Aorta (tissue), 5 donors: ENCODE results near the gene SAMD4A. TPM values are rescaled to one million over a fixed set of nuclear protein-coding genes. Genes with fewer than 3 reads are reported as not detected.

Experiments used
- ATAC-seq: fragments of 200-7000 bp; cut with Tn5 transposase; one replicate; pipeline ENCODE4 v1.9.1; 2022; ENCODE audit warnings: moderate library complexity; ENCODE audit not compliant: low FRiP score
- DNase-seq, 2 donors: peaks; one replicate each; pipeline ENCODE4 v3.0.0-alpha.2; 2020
- H3K27ac ChIP-seq, 2 donors: one replicate each; pipeline ENCODE4 v1.5.1; 2013; ENCODE audit warnings: low read length in 2 of 2, mild to moderate bottlenecking in 2 of 2, moderate library complexity in 2 of 2, control low read depth in 1 of 2, inconsistent platforms in 1 of 2, low read depth in 1 of 2
- H3K27me3 ChIP-seq, 2 donors: one replicate each; pipeline ENCODE4 v1.6.1; 2013; ENCODE audit warnings: control low read depth in 1 of 2, low read length in 1 of 2, mild to moderate bottlenecking in 1 of 2, moderate library complexity in 1 of 2; ENCODE audit not compliant: insufficient read depth in 2 of 2, control insufficient read depth in 1 of 2
- H3K36me3 ChIP-seq, 2 donors: one replicate each; pipeline ENCODE4 v1.6.1; 2013; ENCODE audit warnings: control low read depth in 1 of 2, low read length in 1 of 2, mild to moderate bottlenecking in 1 of 2; ENCODE audit not compliant: insufficient read depth in 2 of 2, control insufficient read depth in 1 of 2
- H3K4me1 ChIP-seq, 2 donors: one replicate each; pipeline ENCODE4 v1.6.1; 2013; ENCODE audit warnings: low read length in 2 of 2, control low read depth in 1 of 2, mild to moderate bottlenecking in 1 of 2, moderate library complexity in 1 of 2; ENCODE audit not compliant: insufficient read depth in 2 of 2, control insufficient read depth in 1 of 2
- H3K4me3 ChIP-seq, 2 donors: one replicate each; pipeline ENCODE4 v1.5.1; 2013; ENCODE audit warnings: low read length in 2 of 2, control low read depth in 1 of 2, mild to moderate bottlenecking in 1 of 2
- H3K9me3 ChIP-seq: one replicate; pipeline ENCODE4 v1.6.1; 2013; ENCODE audit warnings: mild to moderate bottlenecking, low read length; ENCODE audit not compliant: control insufficient read depth
- WGBS, 2 donors: extraction: QIAGEN DNeasy Blood & Tissue Kit; methylation state at CpG; one replicate each; pipeline ENCODE4 v1.1.7; 2013; 5-methylcytosine and 5-hydroxymethylcytosine counted together
- intact Hi-C, 2 donors: fragments of 100-400 bp; cut with DNase I; formaldehyde crosslinking; loops; one replicate each; pipeline versions ENCODE4 v1.14.2 to v1.15.0; 2022
- polyA plus RNA-seq, 2 donors: library from polyadenylated mRNA; stranded (reverse); fragments of 200-250 nt; gene quantifications; one replicate each; pipeline ENCODE4 v1.2.3, GENCODE V29; 2013
- total RNA-seq, 2 donors: library from RNA; stranded (reverse); fragmentation: NEBNext Ultra II Directional; extraction: Animal tissue kit (Norgen Biotek cat#: 25700); gene quantifications; one replicate each; pipeline ENCODE4 v1.2.1, GENCODE V29; 2021
- donor health status: healthy with polysubstance abuse.
- donor health status: Bipolar disorder and iron deficiency.
- donor health status: DM: no; HTN: no; CAD: no.
- donor health status: DM: no; HTN: no; CAD: no.
- donor health status: DM: yes; HTN: yes; CAD: no.

SAMD4A gene
- total and polyA plus RNA-seq, 4 donors, result 18.8 to 386 (median 102) TPM

DNA sequence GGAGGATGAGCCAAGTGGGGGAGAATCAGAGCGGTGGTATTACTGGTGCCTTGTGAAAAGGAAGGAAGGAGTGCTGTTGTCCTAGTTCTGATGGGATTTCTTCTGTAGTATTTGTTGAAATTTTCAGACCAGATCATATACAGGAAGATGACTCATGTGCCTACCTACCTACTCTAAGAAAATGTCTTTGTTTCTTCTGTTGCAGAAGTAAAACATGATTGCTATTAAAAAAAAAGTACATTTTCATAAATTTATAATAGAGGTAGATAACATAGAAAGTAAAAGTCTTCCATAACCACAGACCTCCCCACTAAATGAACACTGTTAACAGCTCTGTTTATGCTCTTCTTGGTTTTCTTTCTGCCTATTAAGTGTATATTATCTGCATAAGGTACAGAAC is 26.9 kb downstream of the SAMD4A start:
- intact Hi-C loops, result no loop called here
- H3K36me3 ChIP-seq, result no peaks in the 10 kb centered on the region
- 67 to 78% methylated on average over 1 of the region's 1 CpG for WGBS, 2 donors
- H3K4me3 ChIP-seq, result no peak overlapping the region
- H3K4me1 ChIP-seq, result peaks cover 2 to 17% of the 10 kb centered on the region in 2 donors
- DNase-seq, result no peak
- H3K27me3 ChIP-seq, result no peaks in the 10 kb centered on the region
- no peak overlapping the region for H3K27ac ChIP-seq
- no peak for ATAC-seq
- no peaks in the 10 kb centered on the region for H3K9me3 ChIP-seq

GRCh38 chr14:54594537-54594936 is 27.6 kb downstream of the SAMD4A start:
- Histone ChIP-seq H3K9me3 (no peaks in the 10 kb centered on the region), H3K36me3 (no peaks in the 10 kb centered on the region), H3K27ac (no peak overlapping the region), H3K4me3 (no peak overlapping the region), H3K4me1 (peaks cover 2 to 20% of the 10 kb centered on the region in 2 donors), H3K27me3 (no peaks in the 10 kb centered on the region)
- no peak for DNase-seq
- ATAC-seq, result no peak
- WGBS, 2 donors, result 16 to 28% methylated on average over 1 of the region's 1 CpG
- intact Hi-C loops, result no loop called here

DNA sequence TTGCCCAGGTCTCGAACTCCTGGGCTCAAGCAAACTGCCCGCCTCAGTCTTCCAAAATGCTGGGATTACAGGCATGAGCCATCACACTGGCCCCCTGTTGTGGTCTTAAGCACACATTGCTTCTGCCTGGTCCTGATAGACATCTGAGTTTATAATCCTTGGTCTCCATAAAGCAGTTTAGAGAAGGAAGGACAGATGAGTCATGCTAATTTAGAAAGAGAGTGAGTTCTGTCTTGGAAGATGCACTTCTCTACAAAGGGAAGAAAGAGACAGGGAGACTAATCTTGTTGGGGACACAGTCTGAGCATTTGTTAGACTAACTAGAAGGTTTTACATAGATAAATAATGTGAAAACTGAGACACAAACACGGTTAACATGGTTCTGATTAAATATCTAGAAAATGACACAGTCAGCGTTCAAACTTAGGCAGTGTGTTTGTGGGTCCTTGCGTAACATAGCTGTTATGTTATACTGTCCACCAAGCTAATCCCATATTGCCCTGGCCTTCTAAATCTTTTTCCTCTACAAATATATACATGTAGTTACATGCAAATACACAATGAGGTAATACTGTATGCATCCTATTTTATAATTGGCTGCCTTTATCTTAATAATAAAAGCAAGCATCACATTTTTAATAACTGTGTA is 31.0 kb downstream of the SAMD4A start:
- H3K4me1 ChIP-seq, result peaks cover 2 to 16% of the 10 kb centered on the region in 2 donors
- no peak for DNase-seq
- 88% methylated on average over 5 of the region's 5 CpGs for WGBS, 2 donors
- no peaks in the 10 kb centered on the region for H3K36me3 ChIP-seq
- intact Hi-C loops, result no loop called here
- H3K9me3 ChIP-seq, result no peaks in the 10 kb centered on the region
- no peaks in the 10 kb centered on the region for H3K27me3 ChIP-seq
- no peak overlapping the region for H3K27ac ChIP-seq
- ATAC-seq, result no peak
- no peak overlapping the region for H3K4me3 ChIP-seq

GRCh38 chr14:54599966-54600716 is 33.2 kb downstream of the SAMD4A start:
- no peak for ATAC-seq
- WGBS, 2 donors, result 0 to 8% methylated on average over 1 of the region's 1 CpG
- no peaks in the 10 kb centered on the region for H3K27me3 ChIP-seq

GRCh38 chr14:54600717-54601109 is 33.8 kb downstream of the SAMD4A start:
- Histone ChIP-seq H3K27ac (no peak overlapping the region), H3K4me1 (peaks cover 2 to 10% of the 10 kb centered on the region in 2 donors), H3K4me3 (no peak overlapping the region), H3K36me3 (no peaks in the 10 kb centered on the region), H3K27me3 (no peaks in the 10 kb centered on the region), H3K9me3 (no peaks in the 10 kb centered on the region)
- WGBS, 2 donors, result 85 to 93% methylated on average over 3 of the region's 3 CpGs
- intact Hi-C loops, result no loop called here
- DNase-seq (no peak), ATAC-seq (no peak)

More at GRCh38 chr14:54599966-54600716, 33.2 kb downstream of the SAMD4A start:
- Histone ChIP-seq H3K4me3 (no peak overlapping the region), H3K9me3 (no peaks in the 10 kb centered on the region), H3K27ac (no peak overlapping the region), H3K36me3 (no peaks in the 10 kb centered on the region), H3K4me1 (peaks cover 2 to 12% of the 10 kb centered on the region in 2 donors)
- intact Hi-C loops, result no loop called here
- no peak for DNase-seq

DNA sequence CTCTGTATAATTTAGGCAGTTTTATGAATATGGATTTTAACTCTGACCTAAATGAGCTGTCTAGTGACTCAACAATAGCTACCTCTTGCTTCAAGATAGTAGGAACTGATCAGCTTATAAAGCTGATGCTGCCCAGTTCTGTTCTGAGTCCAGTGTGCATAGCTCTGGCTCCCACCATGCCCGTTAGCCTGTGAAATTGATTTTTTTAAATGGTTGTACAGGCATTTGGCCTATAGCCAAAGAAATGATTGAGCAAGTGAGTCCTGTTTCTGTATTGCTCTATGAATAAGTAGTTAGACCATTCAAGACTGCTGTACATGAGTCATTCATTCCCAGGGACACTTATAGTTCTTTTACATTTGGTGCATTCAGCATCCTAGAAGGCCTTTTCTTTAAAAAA is 36.4 kb downstream of the SAMD4A start:
- no peaks in the 10 kb centered on the region for H3K27me3 ChIP-seq
- H3K4me1 ChIP-seq, result peaks cover 4 to 14% of the 10 kb centered on the region in 2 donors
- no peak overlapping the region for H3K27ac ChIP-seq
- intact Hi-C loops, result no loop called here
- DNase-seq (no peak), ATAC-seq (no peak)
- 78 to 84% methylated on average over 1 of the region's 1 CpG for WGBS, 2 donors
- H3K36me3 ChIP-seq, result no peaks in the 10 kb centered on the region
- H3K4me3 ChIP-seq, result no peak overlapping the region
- H3K9me3 ChIP-seq, result no peaks in the 10 kb centered on the region

DNA sequence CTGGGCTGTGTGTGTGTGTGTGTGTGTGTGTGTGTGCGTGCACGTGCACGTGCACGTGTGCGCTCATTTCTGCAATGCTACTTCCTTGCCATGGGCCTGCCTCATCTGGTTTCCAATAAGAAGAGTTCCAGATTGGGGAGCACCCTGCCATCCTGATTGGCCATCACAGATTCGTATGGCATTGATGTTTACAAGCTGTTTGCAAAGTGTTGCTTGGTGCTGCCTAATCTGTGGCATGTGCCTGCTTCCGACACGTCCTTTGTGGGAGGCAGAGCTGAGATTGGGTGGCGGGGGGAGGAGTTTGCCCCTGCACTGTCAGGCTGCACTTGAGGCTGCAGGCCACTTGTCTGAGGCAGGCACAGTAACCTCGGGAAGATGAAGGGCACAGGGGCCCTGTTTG is 39.2 kb downstream of the SAMD4A start:
- 12 to 29% methylated on average over 10 of the region's 10 CpGs for WGBS, 2 donors
- Histone ChIP-seq H3K27ac (peak overlapping the region in 1 of 2 donors; percentile 80), H3K4me1 (peaks cover 4 to 6% of the 10 kb centered on the region in 2 donors)

DNA sequence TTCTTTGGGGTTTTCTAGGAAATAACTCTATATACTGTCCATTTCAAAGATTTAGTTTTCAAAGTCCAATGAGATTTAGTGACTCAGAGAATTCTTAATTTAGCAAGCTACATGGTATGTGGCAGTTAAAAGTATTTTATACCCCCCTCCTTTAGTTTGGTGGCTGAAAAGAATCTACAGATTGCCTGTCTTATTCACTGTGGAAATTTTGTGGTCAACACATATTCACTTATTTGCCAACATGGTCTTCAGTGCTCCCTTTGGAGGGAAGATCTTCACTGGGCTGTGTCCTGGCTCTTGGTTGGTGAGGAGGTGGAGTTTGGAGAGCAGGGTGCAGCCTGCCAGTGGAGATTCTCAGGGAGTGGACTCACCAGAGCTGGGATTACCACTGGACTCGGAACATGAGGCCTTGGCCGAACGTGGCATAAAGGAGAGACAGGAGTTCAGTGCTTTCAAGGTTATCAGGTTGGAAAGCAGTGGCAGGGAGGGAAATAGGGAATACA is 39.8 kb downstream of the SAMD4A start:
- intact Hi-C loops, result no loop called here
- WGBS, 2 donors, result 0 to 6% methylated on average over 3 of the region's 3 CpGs
- no peaks in the 10 kb centered on the region for H3K9me3 ChIP-seq
- no peaks in the 10 kb centered on the region for H3K36me3 ChIP-seq
- ATAC-seq (peak; percentile 52), DNase-seq (peak in 1 of 2 donors; percentile 59)
- peak overlapping the region in 1 of 2 donors; percentile 99 for H3K27ac ChIP-seq
- peaks cover 4 to 6% of the 10 kb centered on the region in 2 donors for H3K4me1 ChIP-seq
- H3K4me3 ChIP-seq, result no peak overlapping the region
- no peaks in the 10 kb centered on the region for H3K27me3 ChIP-seq

More for the DNA sequence above, 39.2 kb downstream of the SAMD4A start:
- Histone ChIP-seq H3K36me3 (no peaks in the 10 kb centered on the region), H3K4me3 (no peak overlapping the region), H3K27me3 (no peaks in the 10 kb centered on the region), H3K9me3 (no peaks in the 10 kb centered on the region)
- intact Hi-C loops, result no loop called here
- peak in 1 of 2 donors; percentile 50 for DNase-seq
- ATAC-seq, result peak; percentile 47
